ENCODE results near the gene NRBF2.

Gene NRBF2

DNA sequence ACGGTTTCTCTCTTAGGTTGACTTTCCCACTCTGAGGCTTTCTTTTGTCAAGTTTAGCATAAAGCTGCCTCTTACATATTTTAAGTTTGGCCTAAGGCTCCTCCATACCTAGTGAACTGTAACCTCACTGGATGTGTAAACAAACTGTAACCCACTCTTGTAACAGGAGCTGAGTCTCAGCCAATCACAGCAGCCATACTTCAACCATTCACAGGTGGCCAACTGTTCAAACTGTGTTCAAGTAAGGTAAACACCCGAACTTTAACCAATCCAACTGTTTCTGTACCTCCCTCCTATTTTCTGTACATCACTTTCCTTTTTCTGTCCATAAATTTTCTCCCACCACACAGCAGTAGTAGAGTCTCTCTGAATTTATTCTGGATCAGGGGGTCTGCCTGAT lies 7.7 kb upstream of the NRBF2 start:
- TF ChIP-seq SPI1 (IDR thresholded peaks at IDR 0.05; ENCODE audit: borderline replicate concordance, low read depth) (no peak), GABPA (IDR thresholded peaks at IDR 0.05; ENCODE audit: low read depth) (no peak)
- TF ChIP-seq, protein P1, sequence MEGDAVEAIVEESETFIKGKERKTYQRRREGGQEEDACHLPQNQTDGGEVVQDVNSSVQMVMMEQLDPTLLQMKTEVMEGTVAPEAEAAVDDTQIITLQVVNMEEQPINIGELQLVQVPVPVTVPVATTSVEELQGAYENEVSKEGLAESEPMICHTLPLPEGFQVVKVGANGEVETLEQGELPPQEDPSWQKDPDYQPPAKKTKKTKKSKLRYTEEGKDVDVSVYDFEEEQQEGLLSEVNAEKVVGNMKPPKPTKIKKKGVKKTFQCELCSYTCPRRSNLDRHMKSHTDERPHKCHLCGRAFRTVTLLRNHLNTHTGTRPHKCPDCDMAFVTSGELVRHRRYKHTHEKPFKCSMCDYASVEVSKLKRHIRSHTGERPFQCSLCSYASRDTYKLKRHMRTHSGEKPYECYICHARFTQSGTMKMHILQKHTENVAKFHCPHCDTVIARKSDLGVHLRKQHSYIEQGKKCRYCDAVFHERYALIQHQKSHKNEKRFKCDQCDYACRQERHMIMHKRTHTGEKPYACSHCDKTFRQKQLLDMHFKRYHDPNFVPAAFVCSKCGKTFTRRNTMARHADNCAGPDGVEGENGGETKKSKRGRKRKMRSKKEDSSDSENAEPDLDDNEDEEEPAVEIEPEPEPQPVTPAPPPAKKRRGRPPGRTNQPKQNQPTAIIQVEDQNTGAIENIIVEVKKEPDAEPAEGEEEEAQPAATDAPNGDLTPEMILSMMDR (IDR thresholded peaks at IDR 0.05; ENCODE audit: insufficient read depth, low read length), result no peak
- TF ChIP-seq, protein P2, sequence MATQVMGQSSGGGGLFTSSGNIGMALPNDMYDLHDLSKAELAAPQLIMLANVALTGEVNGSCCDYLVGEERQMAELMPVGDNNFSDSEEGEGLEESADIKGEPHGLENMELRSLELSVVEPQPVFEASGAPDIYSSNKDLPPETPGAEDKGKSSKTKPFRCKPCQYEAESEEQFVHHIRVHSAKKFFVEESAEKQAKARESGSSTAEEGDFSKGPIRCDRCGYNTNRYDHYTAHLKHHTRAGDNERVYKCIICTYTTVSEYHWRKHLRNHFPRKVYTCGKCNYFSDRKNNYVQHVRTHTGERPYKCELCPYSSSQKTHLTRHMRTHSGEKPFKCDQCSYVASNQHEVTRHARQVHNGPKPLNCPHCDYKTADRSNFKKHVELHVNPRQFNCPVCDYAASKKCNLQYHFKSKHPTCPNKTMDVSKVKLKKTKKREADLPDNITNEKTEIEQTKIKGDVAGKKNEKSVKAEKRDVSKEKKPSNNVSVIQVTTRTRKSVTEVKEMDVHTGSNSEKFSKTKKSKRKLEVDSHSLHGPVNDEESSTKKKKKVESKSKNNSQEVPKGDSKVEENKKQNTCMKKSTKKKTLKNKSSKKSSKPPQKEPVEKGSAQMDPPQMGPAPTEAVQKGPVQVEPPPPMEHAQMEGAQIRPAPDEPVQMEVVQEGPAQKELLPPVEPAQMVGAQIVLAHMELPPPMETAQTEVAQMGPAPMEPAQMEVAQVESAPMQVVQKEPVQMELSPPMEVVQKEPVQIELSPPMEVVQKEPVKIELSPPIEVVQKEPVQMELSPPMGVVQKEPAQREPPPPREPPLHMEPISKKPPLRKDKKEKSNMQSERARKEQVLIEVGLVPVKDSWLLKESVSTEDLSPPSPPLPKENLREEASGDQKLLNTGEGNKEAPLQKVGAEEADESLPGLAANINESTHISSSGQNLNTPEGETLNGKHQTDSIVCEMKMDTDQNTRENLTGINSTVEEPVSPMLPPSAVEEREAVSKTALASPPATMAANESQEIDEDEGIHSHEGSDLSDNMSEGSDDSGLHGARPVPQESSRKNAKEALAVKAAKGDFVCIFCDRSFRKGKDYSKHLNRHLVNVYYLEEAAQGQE (IDR thresholded peaks at IDR 0.05; ENCODE audit: insufficient replicate concordance, low read depth), result no peak
- H3K4me3 ChIP-seq (replicated peaks; ENCODE audit: insufficient read depth, low read length), result no peak overlapping the region
- no peak overlapping the region for H3K27ac ChIP-seq (replicated peaks)
- no peaks in the 10 kb centered on the region for H3K27me3 ChIP-seq (ENCODE audit: insufficient read depth, poor library complexity, severe bottlenecking)
- DNase-seq (ENCODE audit: low read depth in 1 of 2, low spot score in 1 of 2), result no peak

DNA sequence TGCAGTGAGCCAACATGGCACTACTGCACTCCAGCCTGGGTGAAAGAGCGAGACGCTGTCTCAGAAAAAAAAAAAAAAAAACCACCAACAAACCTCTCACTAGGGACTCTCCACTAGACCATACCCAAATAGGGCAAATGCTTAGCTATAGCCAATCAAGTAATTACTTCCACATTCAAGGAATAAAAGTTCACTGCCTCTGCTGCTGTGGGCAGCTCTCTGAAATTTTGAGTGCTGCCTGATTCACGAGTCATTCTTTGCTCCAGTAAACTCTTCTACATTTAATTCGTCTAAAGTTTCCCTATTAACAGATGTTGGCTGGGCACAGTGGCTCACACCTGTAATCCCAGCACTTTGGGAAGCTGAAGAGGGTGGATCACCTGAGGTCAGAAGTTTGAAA lies 4.7 kb upstream of the NRBF2 start:
- TF ChIP-seq SPI1 (IDR thresholded peaks at IDR 0.05; ENCODE audit: borderline replicate concordance, low read depth) (no peak), POLR2AphosphoS5 (IDR thresholded peaks at IDR 0.05; ENCODE audit: low read depth) (no peak), GABPA (IDR thresholded peaks at IDR 0.05; ENCODE audit: low read depth) (no peak)
- TF ChIP-seq, protein P2 (IDR thresholded peaks at IDR 0.05; ENCODE audit: insufficient replicate concordance, low read depth), result no peak
- TF ChIP-seq, protein P1 (IDR thresholded peaks at IDR 0.05; ENCODE audit: insufficient read depth, low read length), result no peak
- H3K27ac ChIP-seq (replicated peaks), result no peak overlapping the region
- H3K4me3 ChIP-seq (replicated peaks; ENCODE audit: insufficient read depth, low read length), result no peak overlapping the region
- DNase-seq (ENCODE audit: low read depth in 1 of 2, low spot score in 1 of 2), result no peak
- no peaks in the 10 kb centered on the region for H3K27me3 ChIP-seq (ENCODE audit: insufficient read depth, poor library complexity, severe bottlenecking)

DNA sequence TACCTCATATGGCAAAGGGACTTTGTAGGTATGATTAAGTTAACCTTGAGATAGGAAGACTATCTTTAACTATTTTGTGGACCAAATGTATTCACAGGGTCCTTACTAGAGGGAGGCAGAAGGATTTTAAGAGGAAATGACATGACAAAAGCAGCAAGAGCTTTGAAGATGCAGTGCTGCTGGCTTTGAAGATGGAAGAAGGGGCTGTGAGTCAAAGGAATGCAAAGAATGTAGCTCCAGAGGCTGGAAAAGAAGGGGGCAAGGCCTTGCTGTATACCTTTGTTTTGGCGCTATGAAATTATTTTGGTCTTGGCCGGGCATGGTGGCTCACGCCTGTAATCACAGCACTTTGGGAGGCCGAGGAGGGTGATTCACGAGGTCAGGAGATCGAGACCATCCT lies 3.2 kb upstream of the NRBF2 start:
- H3K27me3 ChIP-seq (ENCODE audit: insufficient read depth, poor library complexity, severe bottlenecking), result no peaks in the 10 kb centered on the region
- TF ChIP-seq, protein P1 (IDR thresholded peaks at IDR 0.05; ENCODE audit: insufficient read depth, low read length), result no peak
- TF ChIP-seq POLR2AphosphoS5 (IDR thresholded peaks at IDR 0.05; ENCODE audit: low read depth) (no peak), SPI1 (IDR thresholded peaks at IDR 0.05; ENCODE audit: borderline replicate concordance, low read depth) (no peak), GABPA (IDR thresholded peaks at IDR 0.05; ENCODE audit: low read depth) (no peak)
- TF ChIP-seq, protein P2 (IDR thresholded peaks at IDR 0.05; ENCODE audit: insufficient replicate concordance, low read depth), result no peak
- H3K4me3 ChIP-seq (replicated peaks; ENCODE audit: insufficient read depth, low read length), result no peak overlapping the region
- no peak for DNase-seq (ENCODE audit: low read depth in 1 of 2, low spot score in 1 of 2)
- no peak overlapping the region for H3K27ac ChIP-seq (replicated peaks)

Data from HL-60 (cell line).